HG02943 (cell line): ENCODE measurements around the gene SPATS2L.
A peak's percentile ranks its signal among the peaks of the same experiment; 100 is the strongest.

Experiments
- ATAC-seq: cut with Tn5 transposase; IDR thresholded peaks from one replicate; pipeline ENCODE4 v1.9.1; 2021; ENCODE audit warnings: mild to moderate bottlenecking, low read depth, moderate library complexity; ENCODE audit not compliant: unreplicated experiment

SPATS2L gene

GRCh38 chr2:200306196-200306930 lies at the start of gene SPATS2L:
Gene SPATS2L, plus strand, starts transcription at chr2:200306693. Its CDS starts 82,552 bp downstream, at chr2:200389245.
- peak; percentile 52 for ATAC-seq

DNA sequence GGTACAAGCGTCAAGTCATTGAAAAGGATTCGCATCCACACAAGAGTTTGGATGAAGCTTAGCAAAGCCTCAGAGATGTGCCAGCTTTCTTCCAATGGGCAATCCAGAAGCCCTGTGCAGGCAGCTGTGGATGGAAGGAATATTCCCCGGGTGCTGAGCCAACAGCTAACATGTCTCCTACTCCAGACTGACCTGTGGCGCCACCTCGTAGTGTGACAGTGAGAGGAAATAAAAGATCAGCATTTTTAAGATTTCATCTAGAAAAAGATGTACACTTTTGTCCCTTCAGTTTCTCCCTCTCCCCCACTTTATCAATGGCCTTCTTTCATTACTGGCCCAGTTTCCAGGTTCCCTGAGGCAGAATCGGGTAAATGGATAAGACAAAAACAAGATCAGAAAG lies 48.9 kb upstream of the SPATS2L start:
- ATAC-seq, result no peak

GRCh38 chr2:200258081-200258480 lies 48.4 kb upstream of the SPATS2L start:
- ATAC-seq, result no peak

DNA sequence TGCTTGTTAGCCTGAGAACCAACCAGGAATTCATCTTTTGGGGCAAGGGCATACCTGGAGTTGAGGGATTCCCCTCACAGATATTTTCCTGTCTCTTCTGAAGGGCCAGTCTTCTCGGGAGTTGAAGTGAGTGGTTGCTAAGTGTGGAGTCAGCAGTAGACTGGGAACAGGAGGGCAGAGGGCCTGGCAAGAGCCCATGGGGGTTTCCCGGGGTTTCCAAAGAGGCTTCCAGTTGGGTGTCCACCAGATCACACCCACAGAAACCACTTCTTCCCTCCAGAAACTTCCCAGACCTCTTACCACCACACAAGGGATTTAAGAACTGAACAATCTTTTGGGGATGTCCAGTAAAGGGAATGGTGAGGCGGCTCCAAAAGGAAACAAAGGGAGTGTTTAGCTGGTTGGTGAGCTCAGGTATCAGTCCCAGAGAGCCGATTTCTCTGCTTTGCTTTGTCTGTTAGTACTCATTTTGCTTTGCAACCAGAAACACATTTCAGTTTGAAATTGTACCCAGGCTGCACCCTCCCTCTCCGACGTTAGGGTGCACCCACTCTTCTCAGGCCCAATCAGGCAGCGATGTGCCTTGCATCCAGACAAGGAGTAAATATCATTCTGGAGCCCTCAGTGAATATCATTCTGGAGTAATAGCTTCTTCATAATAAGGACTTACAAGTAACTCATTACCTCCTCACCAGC lies 47.5 kb upstream of the SPATS2L start:
- no peak for ATAC-seq

GRCh38 chr2:200259577-200259957 lies 46.9 kb upstream of the SPATS2L start:
- no peak for ATAC-seq

DNA sequence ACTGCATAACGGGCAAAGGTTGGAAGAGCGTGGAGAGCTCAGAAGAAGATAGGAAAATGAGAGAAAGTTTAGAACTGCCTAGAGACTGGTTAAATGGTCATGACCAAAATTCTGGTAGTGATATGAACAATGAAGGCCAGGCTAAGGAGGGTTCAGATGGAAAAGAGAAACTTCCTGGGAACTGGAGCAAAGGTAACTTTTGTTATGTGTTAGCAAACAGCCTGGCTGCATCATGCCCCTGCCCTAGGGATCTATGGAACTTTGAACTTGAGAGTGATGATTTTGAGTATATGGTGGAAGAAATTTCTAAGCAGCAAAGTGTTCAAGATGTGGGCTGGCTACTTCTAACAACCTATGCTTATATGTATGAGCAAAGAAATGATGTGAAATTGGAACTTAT lies 44.4 kb upstream of the SPATS2L start:
- no peak for ATAC-seq

DNA sequence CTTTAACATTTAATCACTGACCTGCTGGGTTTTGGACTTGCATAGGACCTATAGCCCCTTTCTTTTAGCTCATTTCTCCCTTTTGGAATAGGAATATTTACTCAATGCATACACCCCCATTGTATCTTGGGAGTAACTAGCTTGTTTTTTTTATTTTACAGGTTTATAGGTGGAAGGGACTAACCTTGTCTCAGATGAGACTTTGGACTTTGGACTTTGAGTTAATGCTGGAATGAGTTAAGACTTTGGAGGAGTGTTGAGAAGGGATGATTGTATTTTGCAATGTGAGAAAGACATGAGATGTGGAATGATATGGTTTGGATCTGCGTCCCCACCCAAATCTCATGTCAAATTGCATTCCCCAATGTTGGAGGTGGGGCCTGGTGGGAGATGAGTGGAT lies 43.2 kb upstream of the SPATS2L start:
- no peak for ATAC-seq

GRCh38 chr2:200264631-200265030 lies 41.9 kb upstream of the SPATS2L start:
- ATAC-seq, result no peak

DNA sequence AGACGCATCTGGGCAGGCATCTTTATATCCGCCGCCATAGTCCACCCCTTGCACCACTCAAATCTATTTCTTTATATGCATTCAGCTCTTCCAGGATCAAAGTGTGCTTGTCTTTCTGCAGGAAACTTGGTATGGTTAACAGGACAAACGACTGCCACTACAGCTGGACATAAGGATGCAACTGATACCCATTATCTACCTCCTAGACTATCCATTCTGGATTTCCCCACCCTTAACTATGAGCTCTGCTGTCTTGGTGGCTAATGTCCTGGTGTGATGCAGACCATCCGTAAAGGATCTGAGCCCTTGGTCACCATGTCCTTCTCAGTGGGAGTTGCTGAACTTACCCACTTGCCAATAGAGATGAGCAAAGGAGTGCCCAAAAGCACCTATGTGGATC lies 40.1 kb upstream of the SPATS2L start:
- no peak for ATAC-seq

DNA sequence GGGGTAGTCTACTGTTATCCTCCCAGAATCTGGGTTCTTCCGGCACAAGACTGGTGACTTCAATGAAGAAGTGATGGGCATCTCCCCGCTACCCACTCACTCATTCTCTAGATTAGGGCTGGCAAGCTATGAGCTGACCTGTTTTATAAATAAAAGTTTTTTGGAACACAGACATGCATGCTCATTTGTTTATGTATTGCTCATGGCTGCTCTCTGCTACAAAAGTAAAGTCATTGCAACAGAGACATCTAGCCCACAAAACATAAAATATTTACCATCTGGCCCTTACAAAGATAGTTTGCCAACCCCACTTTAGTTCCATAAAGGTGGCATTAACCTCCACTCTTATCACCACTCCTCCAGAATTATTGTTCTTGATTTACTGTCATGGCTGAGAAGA lies 39.1 kb upstream of the SPATS2L start:
- no peak for ATAC-seq

GRCh38 chr2:200270732-200271131 lies 35.8 kb upstream of the SPATS2L start:
- ATAC-seq, result no peak

- no peak for ATAC-seq
Measured at GRCh38 chr2:200272320-200272719, 34.2 kb upstream of the SPATS2L start.

- ATAC-seq, result no peak
Measured at GRCh38 chr2:200274116-200275075, 32.1 kb upstream of the SPATS2L start.

DNA sequence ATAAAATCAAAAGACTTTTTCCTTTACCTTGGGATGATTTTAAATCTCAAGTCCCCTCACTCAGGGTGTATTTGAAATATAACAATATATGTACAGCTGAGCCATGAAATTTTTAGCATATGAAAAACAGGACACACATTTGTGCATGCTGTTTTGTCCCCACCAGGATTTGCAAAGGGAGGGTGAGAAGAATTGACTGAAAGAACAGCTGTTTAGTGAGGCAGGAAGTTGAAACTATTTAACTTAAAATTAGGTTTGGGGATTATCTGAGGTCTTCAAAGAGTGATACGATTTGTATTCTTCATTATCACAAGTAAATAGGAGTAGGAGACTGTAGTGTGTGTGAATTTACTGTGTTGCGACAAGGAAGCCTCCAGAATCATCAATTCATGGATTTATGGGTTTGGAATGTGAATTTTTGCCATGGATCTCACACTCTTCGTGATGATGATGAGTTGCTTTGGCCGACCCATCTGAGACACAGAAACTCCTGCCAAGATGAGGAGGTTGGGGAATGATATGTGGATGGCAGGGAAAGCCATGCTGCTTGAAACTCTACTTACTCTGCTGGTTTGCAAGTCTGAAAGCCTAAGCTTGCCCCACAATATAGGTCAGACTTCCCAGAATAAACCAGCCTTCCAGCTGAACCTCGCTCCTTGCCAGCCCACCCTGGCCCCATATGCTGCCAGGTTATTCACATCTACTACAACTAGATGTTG lies 31.0 kb upstream of the SPATS2L start:
- ATAC-seq, result no peak

- ATAC-seq, result no peak
Measured at GRCh38 chr2:200276472-200276871, 30.0 kb upstream of the SPATS2L start.

DNA sequence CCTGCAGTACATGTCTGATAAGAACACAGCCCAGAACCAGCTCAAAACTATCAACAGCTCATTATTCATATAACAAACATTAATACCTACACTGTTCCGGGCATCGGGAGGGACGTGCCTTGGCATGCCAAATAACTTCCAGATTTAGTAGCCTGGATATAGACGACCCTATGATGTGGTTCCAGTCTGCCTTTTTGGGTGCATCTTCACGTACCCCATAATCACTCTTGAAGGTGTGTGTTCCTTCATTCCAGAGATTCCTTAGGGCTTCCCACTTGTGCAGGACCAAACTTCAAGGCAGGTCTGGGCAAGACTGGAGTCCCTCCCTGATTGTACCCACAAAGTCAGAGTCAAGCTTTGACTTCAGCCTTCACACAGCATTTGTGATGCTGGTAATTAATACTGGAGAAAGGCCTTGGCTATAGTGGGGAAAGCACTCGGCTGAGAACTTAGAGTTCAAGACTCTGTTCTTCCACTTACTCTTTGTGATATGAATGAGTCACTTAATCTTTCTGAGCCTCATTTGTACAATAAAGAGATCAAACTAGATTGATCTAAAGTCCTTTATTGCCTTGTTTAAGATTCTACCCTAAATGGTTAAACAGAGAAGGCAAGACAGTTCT lies 27.7 kb upstream of the SPATS2L start:
- no peak for ATAC-seq

GRCh38 chr2:200279857-200280256 lies 26.6 kb upstream of the SPATS2L start:
- no peak for ATAC-seq

DNA sequence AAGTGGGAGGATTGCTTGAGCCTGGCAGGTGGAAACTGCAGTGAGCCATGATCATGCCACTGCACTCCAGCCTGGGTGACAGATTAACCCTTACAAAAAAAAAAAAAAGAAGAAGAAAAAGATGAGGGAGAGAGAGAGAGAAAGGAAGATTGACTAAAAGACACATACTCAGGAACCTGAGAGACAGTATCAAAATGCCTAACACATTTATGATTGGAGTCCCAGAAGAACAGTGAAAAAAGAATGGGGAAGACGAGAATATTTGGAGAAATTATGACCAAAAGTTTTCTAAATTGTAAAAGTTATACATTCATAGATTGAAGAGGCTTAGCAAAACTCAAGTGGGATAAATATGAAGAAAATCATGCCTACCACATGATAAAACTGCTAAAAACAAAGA lies 19.9 kb upstream of the SPATS2L start:
- ATAC-seq, result no peak

DNA sequence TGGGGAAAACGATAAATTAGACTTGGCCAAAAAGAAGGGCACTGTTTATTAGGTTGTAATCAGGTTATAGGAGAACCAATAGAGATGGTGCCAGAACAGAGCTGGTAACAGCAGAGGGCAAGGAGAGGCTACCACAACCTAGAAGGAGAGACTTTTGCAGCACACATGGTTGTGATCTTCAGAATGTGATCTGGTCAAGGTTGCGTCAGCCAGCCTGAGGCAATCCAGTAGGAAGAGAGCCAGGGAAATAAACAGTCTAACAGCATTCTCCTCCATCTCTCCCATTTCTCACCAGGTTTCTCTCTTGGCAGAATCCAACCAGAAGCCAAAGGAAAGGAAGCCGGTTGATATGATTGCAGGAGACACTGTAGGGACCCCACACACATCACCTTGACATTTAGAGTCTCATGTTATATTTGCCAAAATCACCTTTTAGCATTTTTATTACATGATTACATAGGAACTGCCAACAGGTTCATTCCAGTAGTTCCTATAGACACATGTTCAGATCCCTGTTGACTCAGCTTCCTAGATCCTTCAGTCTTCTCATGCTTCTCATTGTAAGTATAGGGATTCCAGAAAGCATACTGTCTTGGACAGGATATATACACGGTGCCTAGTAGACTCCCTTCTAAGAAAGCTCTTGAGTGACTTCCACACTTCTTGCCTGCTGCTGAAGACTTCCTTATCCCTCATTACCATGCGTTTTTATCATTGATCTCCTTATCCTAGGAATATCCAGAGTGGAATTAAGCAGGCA lies 17.6 kb upstream of the SPATS2L start:
- no peak for ATAC-seq
